Measurements from ENCODE around the gene WDR19.
A peak's percentile ranks its signal among the peaks of the same experiment; 100 is the strongest.

The WDR19 gene

DNA sequence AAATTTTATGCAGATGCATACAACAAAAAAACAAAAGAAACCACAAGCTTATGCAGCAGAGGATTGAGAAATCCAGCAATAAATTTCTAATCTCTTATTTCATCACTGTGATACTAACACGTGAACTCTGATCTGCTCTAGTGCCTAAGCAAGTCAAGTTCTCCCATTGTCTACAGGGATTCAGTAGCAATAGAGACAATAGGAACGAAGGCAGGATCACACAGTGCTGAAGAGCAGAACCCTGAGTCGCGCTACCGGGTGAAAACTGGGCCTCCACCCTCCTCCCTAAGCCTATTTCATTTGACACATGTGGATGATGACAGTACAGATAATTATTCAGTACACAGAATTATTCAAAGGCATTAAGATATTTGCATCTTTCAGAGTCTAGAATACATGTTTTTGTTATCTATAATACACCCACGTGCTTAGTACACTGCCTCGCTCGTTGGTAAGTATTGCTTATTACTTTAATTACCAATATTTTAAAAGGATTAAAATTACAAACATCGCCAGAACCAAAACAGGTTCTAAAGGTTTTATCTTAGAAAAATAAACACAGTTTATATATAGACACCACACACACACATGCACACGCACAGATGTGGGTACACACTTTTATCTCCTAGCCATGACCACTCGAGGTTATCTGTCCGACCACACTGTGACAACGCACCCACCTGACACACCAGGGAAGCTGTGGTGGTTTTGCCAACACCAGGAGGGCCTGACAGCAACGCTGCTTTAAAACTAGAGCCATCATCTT lies 123.8 kb downstream of the WDR19 start:
- DNase-seq = no peak

- peak; percentile 47 for DNase-seq
Observed at GRCh38 chr4:39308611-39309010, 126.3 kb downstream of the WDR19 start.

DNA sequence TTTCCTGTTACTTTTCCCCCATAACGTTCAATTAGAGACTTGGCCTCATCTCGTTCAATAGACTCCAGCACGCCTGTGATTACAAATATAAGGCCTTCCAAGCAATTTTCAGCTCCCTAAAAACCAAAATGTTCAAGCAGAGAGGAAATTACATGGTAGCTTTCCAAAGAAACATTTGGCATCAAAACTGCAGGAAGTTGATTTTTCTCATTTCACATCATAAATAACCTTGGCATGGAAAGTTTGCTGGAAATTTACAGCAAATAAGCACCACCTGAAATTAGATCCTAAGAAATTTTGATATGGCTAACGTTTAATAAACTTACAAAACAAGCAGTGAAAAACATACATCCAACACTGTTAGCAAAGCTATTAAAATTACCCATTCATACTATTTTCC lies 130.5 kb downstream of the WDR19 start:
- no peak for DNase-seq

DNA sequence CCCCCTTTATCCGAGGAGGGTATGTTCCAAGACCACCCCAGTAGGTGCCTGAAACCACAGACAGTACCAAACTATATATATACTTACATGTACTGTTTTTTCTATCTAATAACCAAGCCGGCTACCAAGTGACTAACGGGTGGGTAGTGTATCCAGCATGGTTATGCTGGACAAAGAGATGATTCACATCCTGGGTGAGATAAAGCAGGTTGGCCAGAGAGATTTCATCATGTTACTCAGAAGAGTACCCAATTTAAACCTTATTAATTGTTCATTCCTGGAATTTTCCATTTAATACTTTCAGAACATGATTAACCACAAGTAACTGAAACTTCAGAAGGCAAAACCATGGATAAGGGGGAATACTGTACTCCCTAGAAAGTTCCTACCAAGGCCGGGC lies 137.3 kb downstream of the WDR19 start:
- DNase-seq = no peak

DNA sequence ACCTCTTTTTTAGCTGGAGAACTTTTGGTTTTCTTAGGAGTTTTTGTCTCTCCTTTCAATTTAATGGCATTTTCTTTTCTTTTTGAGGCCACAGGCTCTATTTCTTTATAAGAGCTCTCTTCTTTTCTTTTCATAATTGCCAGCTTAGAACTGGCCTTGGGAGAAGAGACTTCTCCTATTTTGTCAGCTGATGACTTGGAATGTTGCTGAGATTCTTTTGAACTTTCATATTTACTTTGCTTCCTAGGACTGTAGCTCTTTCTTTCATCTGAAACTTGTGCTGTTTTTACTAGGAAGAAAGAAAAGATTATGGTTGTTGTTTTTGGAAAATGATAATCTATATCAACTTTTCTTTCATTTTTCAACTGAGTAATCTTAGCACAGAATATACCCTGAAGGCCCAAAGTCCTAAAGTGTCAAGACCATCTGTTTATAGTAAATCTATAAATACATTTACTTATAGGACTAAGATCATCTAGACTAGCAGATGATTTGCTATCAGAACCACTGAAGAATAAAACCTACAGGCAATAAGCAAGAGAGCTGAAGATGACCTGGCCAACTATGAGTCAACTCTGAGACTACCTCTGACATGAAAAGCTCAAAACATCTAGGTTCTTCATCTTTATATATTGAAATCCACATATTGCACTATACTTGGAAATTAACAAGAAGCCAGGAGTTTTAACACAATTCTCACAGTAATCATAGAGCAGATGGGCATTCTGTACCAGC lies 138.2 kb downstream of the WDR19 start:
- no peak for DNase-seq

DNA sequence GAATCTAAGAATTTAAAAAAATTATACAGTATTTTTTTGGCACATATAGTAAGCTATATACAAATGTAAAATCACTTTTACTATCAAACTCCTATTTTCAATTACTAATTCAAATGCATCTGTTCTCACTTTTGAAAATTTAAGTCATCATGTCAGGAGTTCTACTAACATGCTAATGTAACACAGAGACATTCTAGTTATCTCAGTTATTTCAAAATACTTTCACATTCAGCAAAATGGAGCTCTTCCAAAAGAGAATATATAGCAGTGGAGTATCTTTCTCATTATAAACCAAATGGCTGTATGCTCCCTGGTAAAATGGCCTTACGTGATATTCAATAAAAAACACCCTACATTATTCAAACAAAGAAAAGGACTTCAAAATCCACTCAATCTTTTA lies 141.5 kb downstream of the WDR19 start:
- no peak for DNase-seq

DNA sequence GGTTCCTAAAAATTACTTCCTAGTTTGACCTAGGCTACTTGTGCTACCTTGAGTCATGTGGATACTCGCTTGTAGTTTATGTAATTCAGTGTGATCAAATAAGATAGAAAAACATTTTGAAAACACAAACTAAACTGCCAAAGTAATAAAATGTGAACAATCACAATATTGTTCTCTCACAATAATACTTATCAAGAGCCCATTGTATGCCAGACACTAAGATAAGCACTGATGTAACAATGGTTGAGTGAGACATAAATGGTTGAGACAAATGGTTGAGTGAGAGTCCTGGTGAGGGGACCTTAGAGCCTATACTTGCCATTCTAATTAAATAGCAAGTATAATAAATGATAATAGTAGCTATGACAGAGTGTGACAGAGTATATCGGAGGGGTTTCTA lies 142.1 kb downstream of the WDR19 start:
- DNase-seq = no peak

- DNase-seq = no peak
Observed at GRCh38 chr4:39324897-39325613, 142.7 kb downstream of the WDR19 start.

GRCh38 chr4:39326468-39326977 lies 144.2 kb downstream of the WDR19 start:
- no peak for DNase-seq

- no peak for DNase-seq
Observed at GRCh38 chr4:39330353-39330752, 148.0 kb downstream of the WDR19 start.

GRCh38 chr4:39331191-39331590 lies 148.9 kb downstream of the WDR19 start:
- DNase-seq = no peak
